GM12878 (cell line): ENCODE data around the gene ERP27. TPM values are rescaled to one million over a fixed set of nuclear protein-coding genes. Genes with fewer than 3 reads are reported as not detected.

Experiments used
- ATAC-seq: fragments of 200-7000 bp; cut with Tn5 transposase; 3 replicates; pipeline ENCODE4 v1.9.1; 2020; ENCODE audit warnings: mild to moderate bottlenecking, moderate library complexity
- BruUV-seq: library from RNA; stranded (reverse); fragments of 400-500 nt; replicated peaks from 2 replicates; lab custom pipeline; 2021; lab: Mats Ljungman, UMichigan
- CTCF ChIA-PET: fragments of 300-600 bp; sonication (Branson Sonifier 250); formaldehyde crosslinking; extraction: SDS; loops from one replicate; lab custom pipeline; 2021; ENCODE audit warnings: inconsistent platforms; lab: Yijun Ruan, JAX
- POLR2A ChIA-PET: fragments of 350-600 bp; formaldehyde crosslinking; extraction: SDS; loops from one replicate; lab custom pipeline; 2021; ENCODE audit warnings: inconsistent platforms; lab: Charles Lee
- RAD21 ChIA-PET: fragments of 300-600 bp; sonication (Branson Sonifier 250); formaldehyde crosslinking; loops from one replicate; lab custom pipeline; 2023; ENCODE audit warnings: antibody characterized with exemption; ENCODE audit not compliant: unreplicated experiment; lab: Charles Lee
- SMC1A ChIA-PET: fragments of 300-600 bp; sonication (Branson Sonifier 250); formaldehyde crosslinking; loops from one replicate; lab custom pipeline; 2023; ENCODE audit not compliant: unreplicated experiment, uncharacterized antibody; lab: Charles Lee
- DNase-seq: peaks from one replicate; pipeline ENCODE4 v3.0.0-alpha.2; 2011; ENCODE audit warnings: low read depth, low spot score
- FAIRE-seq: peaks from 3 replicates; lab custom pipeline; 2011; peaks lifted over from hg19 to GRCh38; lab: Jason Lieb, UNC
- H2AFZ ChIP-seq: 2 replicates; pipeline ENCODE4 v1.6.0; 2011; ENCODE audit warnings: low read depth, low read length, control low read depth; ENCODE audit not compliant: control insufficient read depth
- H3K27ac ChIP-seq: 2 replicates; pipeline ENCODE4 v1.5.1; 2011; ENCODE audit warnings: control low read depth; ENCODE audit not compliant: control insufficient read depth, insufficient read depth
- H3K27me3 ChIP-seq, 2 experiments: replicated peaks in 1 of 2; 2 replicates each; pipeline versions ENCODE4 v1.6.0 to v1.6.1; 2011; ENCODE audit warnings: low read length in 1 of 2; ENCODE audit not compliant: control insufficient read depth in 2 of 2, insufficient read depth in 2 of 2
- H3K36me3 ChIP-seq, 2 experiments: 2 replicates each; pipeline ENCODE4 v1.5.1; 2011; ENCODE audit warnings: low read length in 1 of 2; ENCODE audit not compliant: control insufficient read depth in 2 of 2, insufficient read depth in 2 of 2
- H3K4me1 ChIP-seq: 2 replicates; pipeline ENCODE4 v1.6.1; 2011; ENCODE audit warnings: mild to moderate bottlenecking, low read length, moderate library complexity, mixed read lengths; ENCODE audit not compliant: control insufficient read depth, insufficient read depth
- H3K4me2 ChIP-seq: 2 replicates; pipeline ENCODE4 v1.6.0; 2011; ENCODE audit warnings: control low read depth; ENCODE audit not compliant: control insufficient read depth, insufficient read depth
- H3K4me3 ChIP-seq: fragments of 200-600 bp; sonication (generic); 2 replicates; pipeline ENCODE4 v1.5.1; 2016
- H3K79me2 ChIP-seq: 2 replicates; pipeline ENCODE4 v1.6.0; 2011; ENCODE audit warnings: low read length; ENCODE audit not compliant: control insufficient read depth, insufficient read depth
- H3K9ac ChIP-seq: 2 replicates; pipeline ENCODE4 v1.8.0; 2011; ENCODE audit warnings: low read length, control low read depth, mixed read lengths; ENCODE audit not compliant: control insufficient read depth, insufficient read depth
- H3K9me3 ChIP-seq: replicated peaks from 3 replicates; pipeline ENCODE4 v1.5.1; 2011; ENCODE audit warnings: mild to moderate bottlenecking, low read length; ENCODE audit not compliant: control insufficient read depth, insufficient read depth
- H4K20me1 ChIP-seq: 2 replicates; pipeline ENCODE4 v1.6.0; 2011; ENCODE audit not compliant: control insufficient read depth, insufficient read depth
- BHLHE40 ChIP-seq, 2 experiments: fragments of 450-650 bp in 1 of 2; IDR thresholded peaks; 2 replicates each; pipeline ENCODE4 v1.6.1; 2011 to 2017; ENCODE audit warnings: low read depth in 2 of 2, borderline replicate concordance in 1 of 2, improper control_type of control experiment in 1 of 2, low read length in 1 of 2, mild to moderate bottlenecking in 1 of 2
- JUNB ChIP-seq: IDR thresholded peaks from 2 replicates; pipeline ENCODE4 v1.6.1; 2016; ENCODE audit warnings: antibody characterized with exemption, mild to moderate bottlenecking
- RUNX3 ChIP-seq: IDR thresholded peaks from 2 replicates; pipeline ENCODE4 v1.6.1; 2012; ENCODE audit warnings: low read length, inconsistent platforms
- WGBS: methylation state at CpG from one replicate; pipeline ENCODE4 v1.1.6; 2016; ENCODE audit warnings: low lambda C conversion rate; ENCODE audit not compliant: insufficient replicate concordance, insufficient coverage; ENCODE audit errors: missing lambda C conversion rate; 5-methylcytosine and 5-hydroxymethylcytosine counted together
- in situ Hi-C: fragments of 300-500 bp; cut with MboI; formaldehyde crosslinking; loops from 9 replicates; pipeline ENCODE4 v1.14.3; 2018; ENCODE audit warnings: mixed read lengths
- intact Hi-C: fragments of 100-400 bp; cut with micrococcal nuclease; formaldehyde crosslinking; loops from one replicate; pipeline ENCODE4 v1.14.2; 2022; ENCODE audit not compliant: unreplicated experiment
- polyA plus RNA-seq, 11 experiments: library from polyadenylated mRNA; depleted of rRNA in 4 of 11; unstranded in 6 of 11; stranded (reverse) in 5 of 11; fragments of >200 nt; fragmentation: Nextera tagmentation in 4 of 11; fragmentation: Illumina TruSeq in 1 of 11; extraction: Ambion mirVana in 4 of 11; extraction: Trizol in 1 of 11; gene quantifications; 1 replicate in 1 of 11; 2 replicates in 10 of 11; pipeline versions ENCODE4 v1.2.1 to v1.2.3, GENCODE V29; 2011 to 2016; ENCODE audit warnings: inconsistent platforms in 2 of 11, missing spikeins in 2 of 11, low read depth in 1 of 11
- total RNA-seq, 4 experiments: library from RNA; depleted of rRNA in 3 of 4; stranded (reverse); fragments of >200 nt in 3 of 4; fragmentation: Illumina TruSeq in 1 of 4; extraction: Trizol in 1 of 4; gene quantifications; 2 replicates each; pipeline versions ENCODE4 v1.2.1 to v1.2.3, GENCODE V29; 2013 to 2021
- TF ChIP-seq, protein P1 (sequence below): IDR thresholded peaks from 2 replicates; pipeline ENCODE4 v1.6.1; 2012; ENCODE audit warnings: low read length, inconsistent platforms

The ERP27 gene
- total and polyA plus RNA-seq, 10 of the 15 experiments (the other 5 are each of a cell fraction or from before 2014, with no cell fraction given) = 0.91 to 2.4 (median 1.4) TPM

DNA sequence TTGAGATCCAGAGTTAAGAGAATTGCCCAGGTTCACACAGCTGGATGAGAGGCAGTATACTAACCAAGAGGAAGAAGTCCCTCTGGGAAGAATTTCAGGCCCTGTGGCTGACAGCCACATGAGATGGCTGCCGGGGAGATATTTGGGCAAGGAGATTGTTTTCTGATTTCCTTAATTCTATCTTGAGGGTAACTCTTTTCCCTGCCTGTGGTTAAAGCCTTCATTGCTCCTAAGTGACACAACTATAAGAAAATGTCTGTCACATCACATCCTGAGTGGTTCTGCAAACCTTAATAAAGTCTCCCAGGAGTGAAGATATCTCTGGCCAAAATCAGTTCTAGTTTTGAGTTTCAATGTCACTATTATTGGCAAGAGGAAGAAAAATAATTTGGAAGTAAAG is 13.5 kb upstream of the ERP27 start:
- BruUV-seq = no TSS peak
- H3K9ac ChIP-seq = peak overlapping the region; percentile 51

More for the DNA sequence above, 13.5 kb upstream of the ERP27 start:
- TF ChIP-seq BHLHE40 (IDR thresholded peaks at IDR 0.05; ENCODE audit: borderline replicate concordance in 1 of 2, low read depth in 2 of 2, low read length in 1 of 2) (no peak), JUNB (0 out of 2 replicates have a peak, but pooled peaks have one; percentile 16), RUNX3 (peak; percentile 10; the same call in 1 of the 2 replicates)
- TF ChIP-seq, protein P1, sequence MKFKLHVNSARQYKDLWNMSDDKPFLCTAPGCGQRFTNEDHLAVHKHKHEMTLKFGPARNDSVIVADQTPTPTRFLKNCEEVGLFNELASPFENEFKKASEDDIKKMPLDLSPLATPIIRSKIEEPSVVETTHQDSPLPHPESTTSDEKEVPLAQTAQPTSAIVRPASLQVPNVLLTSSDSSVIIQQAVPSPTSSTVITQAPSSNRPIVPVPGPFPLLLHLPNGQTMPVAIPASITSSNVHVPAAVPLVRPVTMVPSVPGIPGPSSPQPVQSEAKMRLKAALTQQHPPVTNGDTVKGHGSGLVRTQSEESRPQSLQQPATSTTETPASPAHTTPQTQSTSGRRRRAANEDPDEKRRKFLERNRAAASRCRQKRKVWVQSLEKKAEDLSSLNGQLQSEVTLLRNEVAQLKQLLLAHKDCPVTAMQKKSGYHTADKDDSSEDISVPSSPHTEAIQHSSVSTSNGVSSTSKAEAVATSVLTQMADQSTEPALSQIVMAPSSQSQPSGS = 0 out of 2 replicates have a peak, but pooled peaks have one; percentile 0
- ChIA-PET SMC1A (interaction anchor here (1.0 to 1.5 kb wide), 2 partner anchors 105 to 150 kb away, joined by 3 read pairs; no protein-coding TSS in a partner anchor), POLR2A (interaction anchor here (0.6 to 2.3 kb wide), 6 partner anchors 10 to 332 kb away, joined by 3 to 11 read pairs (median 6); partner anchors contain the start of genes ARHGDIB, C12orf60 and WBP11), CTCF (interaction anchor here (0.9 to 1.8 kb wide), 4 partner anchors 8 to 583 kb away, joined by 3 to 8 read pairs (median 4); a partner anchor contains a TSS), RAD21 (interaction anchor here (0.7 to 4.2 kb wide), 5 partner anchors 9 to 1881 kb away, joined by 3 to 25 read pairs (median 4); partner anchors contain the start of gene ARHGDIB)
- ATAC-seq (no peak), FAIRE-seq (no peak), DNase-seq (no peak)
- Histone ChIP-seq H2AFZ (no peak overlapping the region), H3K36me3 (peaks cover 8 to 24% of the 10 kb centered on the region in 2 experiments), H3K4me1 (peaks cover 57% of the 10 kb centered on the region), H3K27ac (peak overlapping the region; percentile 100), H4K20me1 (no peaks in the 10 kb centered on the region), H3K4me3 (peak overlapping the region; percentile 47; the same call in 1 of the 2 replicates), H3K9me3 (no peaks in the 10 kb centered on the region), H3K4me2 (peak overlapping the region; percentile 85), H3K27me3 (no peaks in the 10 kb centered on the region), H3K79me2 (peaks cover 99% of the 10 kb centered on the region)
- in situ Hi-C loops (loop anchor here (10.0 to 25.0 kb wide), 3 partner anchors 177 to 565 kb away; a partner anchor contains a TSS), intact Hi-C loops (loop anchor here (5.0 to 10.0 kb wide), 4 partner anchors 35 to 833 kb away; partner anchors contain the start of gene EPS8)
- WGBS = 0% methylated on average over 1 of the region's 1 CpG
